HG03095 (cell line): ENCODE measurements around the gene MINK1.
"Not testable (repeated sequence)": the region's sequence is repeated elsewhere in the genome, so short reads cannot be mapped to it uniquely, and the experiment has no call there.

Experiments
- ATAC-seq: cut with Tn5 transposase; IDR thresholded peaks from one replicate; pipeline ENCODE4 v1.9.1; 2021; ENCODE audit warnings: moderate library complexity; ENCODE audit not compliant: unreplicated experiment

MINK1 gene

DNA sequence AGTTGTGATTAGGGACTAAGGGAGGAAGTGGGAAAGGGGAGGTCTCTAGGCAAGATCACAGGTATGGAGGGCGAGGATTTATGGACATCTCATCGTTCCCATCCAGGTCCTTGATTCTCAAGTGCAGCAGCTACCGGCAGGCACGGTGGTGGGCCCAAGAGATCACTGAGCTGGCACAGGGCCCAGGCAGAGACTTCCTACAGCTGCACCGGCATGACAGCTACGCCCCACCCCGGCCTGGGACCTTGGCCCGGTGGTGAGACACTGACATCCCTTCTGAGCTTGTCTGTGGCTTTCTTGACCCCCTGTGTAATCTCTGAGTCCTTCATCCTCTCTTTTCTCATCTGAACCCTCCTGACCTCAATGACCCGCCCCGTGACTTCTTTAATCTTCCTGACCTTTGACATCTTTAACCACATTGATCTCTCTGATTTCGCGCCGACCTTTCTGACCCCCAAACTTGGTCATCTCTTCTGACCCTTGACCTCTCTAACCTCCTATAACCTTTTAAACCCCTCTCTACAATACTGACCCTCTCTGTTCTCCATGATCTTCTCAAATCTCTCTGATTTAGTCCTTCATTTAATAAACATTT lies 22.3 kb upstream of the MINK1 start:
- ATAC-seq, result no peak

DNA sequence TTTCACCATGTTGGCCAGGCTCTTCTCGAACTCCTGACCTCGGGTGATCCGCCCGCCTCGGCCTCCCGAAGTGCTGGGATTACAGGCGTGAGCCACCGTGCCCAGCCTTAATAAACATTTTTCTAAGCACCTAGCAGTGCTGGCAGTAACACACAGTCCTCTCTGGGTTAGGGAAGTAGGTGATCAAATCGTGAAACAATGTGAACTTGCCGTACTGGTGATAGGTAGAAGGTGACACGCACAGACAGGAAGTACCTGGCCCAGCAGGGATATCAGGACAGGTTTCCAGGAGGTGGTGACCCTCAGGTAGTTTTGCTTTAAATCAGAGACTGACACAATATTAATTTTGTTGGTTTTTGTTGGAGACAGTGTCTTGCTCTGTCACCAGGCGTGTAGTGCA lies 21.7 kb upstream of the MINK1 start:
- ATAC-seq, result no peak

DNA sequence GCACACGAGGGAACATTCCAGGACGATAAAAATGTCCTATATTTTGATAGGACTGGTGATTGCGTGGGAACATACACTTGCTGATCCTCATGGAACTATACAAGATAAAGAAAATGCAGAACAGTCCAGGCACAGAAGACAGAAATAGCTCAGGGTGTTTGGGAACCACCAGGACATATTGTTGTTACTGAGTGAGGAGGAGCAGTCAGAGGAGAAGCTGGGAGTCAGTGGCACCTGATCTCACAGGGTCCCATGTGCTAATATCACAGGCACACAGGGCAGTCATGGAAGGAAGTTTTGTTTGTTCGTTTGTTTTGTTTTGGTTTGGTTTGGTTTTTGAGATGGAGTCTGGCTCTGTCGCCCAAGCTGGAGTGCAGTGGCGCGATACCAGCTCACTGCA lies 20.4 kb upstream of the MINK1 start:
- ATAC-seq, result no peak

DNA sequence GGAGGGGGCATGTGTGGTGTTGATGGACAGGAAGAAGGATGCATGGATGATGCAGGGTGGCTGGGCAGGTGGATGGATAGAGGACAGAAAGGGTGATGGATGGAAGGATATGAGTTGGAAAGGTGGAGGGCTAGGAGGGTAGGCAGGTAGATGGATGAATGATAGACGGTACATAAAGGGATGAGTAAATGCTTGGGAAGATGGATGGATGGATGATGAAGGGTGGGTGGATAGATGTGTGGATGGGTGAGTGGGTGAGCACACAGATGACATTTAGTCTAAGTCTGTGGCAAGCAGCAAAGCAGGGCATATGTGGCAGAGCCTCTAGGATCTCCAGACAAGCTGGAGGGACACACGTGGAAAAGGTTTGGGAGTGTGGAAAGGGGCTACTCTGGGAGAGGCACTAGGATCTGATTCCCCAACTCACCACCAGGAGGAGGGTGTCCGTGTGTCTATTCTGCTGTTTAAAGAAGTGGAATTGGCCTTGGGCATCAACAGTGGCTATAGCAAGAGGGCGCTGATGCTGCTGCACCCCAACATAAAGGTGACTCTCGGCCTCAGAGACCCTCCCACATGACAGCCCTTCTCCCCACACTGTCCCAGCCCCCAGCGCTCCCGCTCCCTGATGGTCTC lies 18.0 kb upstream of the MINK1 start:
- ATAC-seq, result no peak

DNA sequence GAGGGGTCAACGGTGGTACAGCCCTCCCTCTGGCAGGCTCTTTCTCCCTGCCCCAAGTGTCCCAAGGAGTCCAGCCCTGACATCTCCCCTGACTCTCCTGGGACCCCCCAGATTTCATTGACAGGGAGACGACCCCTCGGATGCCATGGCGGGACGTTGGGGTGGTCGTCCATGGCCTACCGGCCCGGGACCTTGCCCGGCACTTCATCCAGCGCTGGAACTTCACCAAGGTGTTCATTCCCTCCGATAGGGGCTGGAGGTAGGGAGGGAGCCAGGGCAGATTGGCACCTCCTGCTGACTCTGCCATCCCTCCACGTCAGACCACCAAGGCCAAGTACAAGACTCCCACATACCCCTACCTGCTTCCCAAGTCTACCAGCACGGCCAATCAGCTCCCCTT lies 16.3 kb upstream of the MINK1 start:
- ATAC-seq, result no peak

DNA sequence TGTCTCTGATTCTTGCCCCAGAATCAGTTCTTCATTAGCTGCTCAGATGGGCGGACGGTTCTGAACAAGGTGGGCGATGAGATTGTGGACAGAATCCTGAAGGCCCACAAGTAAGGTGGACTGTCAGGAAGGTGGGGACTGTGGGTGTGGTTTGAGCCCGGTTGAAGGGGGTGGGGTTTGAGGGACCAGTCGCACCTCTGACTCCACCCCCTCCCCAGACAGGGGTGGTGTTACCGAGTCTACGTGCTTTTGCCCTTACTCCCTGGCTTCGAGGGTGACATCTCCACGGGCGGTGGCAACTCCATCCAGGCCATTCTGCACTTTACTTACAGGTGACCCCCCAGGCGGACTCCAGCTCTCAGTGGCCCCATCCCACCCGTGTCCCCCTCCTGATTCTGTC lies 14.9 kb upstream of the MINK1 start:
- ATAC-seq, result no peak

DNA sequence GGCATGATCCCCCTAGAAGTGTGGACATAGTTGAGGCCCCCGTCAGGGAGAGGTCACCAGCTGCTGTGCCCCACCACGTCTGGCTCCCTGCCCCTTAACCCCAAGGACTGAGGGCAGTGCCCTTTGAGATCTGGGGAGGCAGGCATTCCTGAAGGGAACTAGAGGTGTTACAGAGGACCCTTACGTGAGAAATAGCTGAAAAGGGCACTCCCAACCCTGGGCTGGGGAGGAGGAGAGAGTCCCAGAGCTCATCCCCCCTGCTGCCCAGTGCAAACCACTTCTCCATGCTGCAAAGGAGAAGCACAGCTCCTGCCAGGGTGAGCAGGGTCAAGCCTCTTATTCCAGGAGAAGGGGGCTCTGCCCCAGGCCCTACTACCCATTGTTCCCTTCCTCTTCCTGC lies 10.3 kb upstream of the MINK1 start:
- no peak for ATAC-seq

DNA sequence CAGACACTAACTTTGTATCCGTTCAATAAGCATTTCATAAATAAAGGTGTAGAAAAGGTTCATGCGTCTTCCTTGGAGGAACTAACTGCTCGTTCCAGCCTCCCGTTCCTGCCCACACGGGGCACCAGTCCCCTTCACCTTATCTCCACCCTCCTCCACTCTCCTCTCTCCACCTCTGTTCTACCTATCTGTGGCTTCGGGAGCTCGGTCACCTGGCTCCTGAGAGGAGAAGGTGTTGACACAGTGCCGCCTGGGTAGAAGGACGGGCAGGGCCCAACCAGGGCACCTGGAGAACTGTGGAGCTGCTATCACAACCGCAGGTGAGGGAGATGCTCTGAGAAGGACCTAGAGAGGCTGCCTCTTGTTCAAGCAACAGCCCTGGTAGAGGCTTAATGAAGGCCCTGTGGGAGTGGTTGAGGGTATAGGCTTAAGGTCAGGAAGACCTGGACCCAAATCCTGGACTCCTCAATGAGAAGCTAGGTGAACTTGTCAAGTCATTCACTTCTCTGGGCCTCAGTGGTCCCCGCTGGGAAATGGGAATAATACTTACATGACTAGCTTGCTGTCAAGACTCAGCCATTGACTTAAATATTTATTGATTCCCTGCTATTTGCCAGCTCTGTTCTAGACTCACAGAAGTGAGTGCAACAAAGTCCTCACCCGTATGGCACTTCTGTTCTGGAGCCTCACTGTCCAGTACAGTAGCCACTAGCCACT lies 9.6 kb upstream of the MINK1 start:
- no peak for ATAC-seq

DNA sequence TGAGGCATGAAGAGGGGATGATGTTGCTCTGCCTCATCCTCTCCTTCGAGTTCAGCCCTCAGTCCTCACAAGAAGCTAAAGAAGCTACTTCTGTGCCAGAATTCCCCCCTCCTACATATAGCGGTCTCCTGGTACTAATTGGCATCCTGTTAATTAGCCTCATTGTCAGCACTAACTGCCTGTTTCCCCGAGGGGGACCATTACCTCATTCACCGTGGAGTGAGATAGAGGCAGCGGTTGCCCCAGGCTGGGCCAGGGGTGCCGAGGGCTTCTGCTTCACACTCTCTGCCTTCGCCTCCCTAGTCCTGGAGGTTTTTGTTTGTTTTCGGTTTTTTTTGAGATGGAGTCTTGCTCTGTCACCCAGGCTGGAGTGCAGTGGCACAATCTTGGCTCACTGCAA lies 5.7 kb upstream of the MINK1 start:
- ATAC-seq, result no peak

- ATAC-seq, result not testable (repeated sequence)
These were observed 337 bp upstream of the MINK1 start for GRCh38 chr17:4832829-4833177.

DNA sequence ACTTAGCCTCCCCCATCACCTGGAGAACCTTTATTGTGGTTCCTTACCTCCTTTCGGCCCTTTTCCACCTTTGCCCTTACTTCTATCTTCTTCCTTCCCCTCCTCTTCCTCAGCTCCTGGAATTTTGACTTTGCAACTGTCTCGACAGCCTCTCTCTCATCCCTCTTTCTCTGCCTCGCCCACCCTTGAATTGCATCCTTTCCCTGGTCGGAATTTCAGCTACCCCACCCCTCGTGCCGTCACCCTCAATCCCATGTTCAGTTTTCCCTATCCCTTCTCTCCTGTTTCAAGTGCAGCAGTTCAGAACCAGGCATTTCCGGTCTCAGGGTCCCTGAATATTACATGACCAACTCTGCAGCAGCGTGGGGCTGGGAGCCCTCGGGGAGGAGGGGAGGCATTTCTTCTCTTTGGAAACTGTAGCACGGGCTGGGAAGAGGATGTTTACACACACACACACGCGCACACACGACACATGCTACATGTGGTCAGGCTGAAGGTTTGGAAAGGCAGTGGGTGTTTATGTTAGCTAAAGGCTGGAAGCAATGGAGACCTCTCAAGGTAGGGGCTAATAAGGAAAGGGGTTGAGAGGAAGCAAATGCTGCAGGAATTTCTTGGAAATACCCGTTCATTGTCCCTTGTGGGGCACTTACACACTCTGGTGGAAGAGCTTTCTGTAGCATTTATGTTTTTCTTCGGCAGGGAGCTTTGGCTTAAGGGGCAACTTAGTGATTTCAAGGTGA lies 971 bp downstream of the MINK1 start:
- ATAC-seq, result no peak

- no peak for ATAC-seq
These were observed 1.5 kb downstream of the MINK1 start for GRCh38 chr17:4834681-4835020.

DNA sequence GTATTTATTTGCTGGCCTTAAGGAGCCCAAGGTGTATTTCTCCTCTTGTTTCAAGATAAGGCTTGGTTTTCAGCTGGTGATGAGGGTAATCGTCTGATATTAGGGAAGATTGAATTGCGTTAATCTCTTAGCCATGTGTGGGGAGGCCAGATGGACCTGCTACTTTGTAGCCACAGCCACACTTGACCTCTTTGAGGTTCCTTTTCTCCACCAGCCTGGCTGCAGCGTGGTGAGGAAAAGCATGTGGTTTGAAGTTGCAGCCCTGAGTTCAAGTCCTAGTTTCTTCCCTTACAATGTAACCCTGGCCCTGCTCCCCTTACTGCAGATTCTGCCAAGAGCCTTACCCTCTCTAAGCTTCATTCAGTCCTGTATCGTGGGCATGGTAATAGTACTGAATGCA lies 3.1 kb downstream of the MINK1 start:
- ATAC-seq, result no peak

DNA sequence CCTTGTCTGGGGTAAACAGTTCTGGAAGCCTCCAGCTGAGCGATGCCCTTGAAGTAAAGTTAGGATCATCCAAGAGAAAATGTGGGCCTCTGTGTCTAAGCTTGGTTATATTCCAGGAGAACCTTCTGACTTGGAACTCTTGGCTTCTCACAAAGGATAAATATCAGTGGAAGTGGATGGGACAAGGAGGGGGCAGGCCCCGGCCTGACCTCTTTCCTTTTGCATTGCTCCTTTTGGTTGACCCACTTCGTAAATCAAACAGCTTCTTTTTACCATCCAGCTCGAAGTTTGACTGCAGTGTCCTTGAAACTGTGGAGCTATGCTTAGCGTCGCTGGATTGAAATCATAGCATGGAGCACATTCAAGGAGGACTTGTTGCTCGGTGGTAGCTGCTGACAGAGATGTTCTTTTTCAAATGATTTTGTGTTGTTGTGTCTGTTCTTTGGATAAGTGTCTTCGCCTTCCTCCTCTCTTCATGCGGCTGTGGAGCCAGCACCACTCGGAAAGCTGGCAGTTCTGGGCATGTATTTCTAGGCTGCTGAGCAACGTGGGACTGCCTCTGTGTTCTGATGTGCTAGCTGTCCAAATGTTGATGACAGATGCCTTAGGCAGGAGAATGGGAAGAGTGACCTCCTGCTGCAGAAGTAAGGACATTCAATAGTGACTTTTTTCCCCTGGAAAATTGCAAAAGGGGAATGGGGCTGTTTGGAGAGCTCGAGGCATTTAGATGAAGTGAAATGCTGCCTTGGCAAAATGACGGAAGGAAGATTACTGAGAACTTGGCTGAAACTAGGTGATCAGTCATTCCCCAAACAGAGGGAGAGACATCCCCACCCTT lies 4.5 kb downstream of the MINK1 start:
- ATAC-seq, result no peak

DNA sequence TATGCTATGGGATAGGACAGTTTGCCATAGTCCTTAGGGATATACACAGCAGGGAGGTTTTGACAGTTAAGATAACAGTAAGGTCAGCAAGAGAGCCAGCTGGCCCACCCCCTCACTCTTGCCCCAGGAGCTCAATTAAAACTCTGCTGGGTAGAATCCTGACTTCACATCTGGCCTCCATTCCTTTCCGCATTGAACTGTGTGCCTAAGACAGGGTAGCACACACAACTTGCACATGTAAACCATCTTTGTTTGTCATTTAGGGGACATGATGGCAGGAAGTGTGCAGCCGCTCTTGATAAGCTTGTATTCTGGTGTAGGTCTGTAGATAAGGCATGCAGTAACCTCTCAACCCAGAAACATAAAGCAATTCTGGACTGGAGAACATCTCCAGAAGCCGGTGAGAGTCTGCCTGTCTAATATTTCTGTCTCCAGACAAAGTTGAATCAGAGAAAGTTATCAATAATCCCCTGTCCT lies 5.2 kb downstream of the MINK1 start:
- no peak for ATAC-seq

- no peak for ATAC-seq
These were observed 6.1 kb downstream of the MINK1 start for GRCh38 chr17:4839221-4839620.

DNA sequence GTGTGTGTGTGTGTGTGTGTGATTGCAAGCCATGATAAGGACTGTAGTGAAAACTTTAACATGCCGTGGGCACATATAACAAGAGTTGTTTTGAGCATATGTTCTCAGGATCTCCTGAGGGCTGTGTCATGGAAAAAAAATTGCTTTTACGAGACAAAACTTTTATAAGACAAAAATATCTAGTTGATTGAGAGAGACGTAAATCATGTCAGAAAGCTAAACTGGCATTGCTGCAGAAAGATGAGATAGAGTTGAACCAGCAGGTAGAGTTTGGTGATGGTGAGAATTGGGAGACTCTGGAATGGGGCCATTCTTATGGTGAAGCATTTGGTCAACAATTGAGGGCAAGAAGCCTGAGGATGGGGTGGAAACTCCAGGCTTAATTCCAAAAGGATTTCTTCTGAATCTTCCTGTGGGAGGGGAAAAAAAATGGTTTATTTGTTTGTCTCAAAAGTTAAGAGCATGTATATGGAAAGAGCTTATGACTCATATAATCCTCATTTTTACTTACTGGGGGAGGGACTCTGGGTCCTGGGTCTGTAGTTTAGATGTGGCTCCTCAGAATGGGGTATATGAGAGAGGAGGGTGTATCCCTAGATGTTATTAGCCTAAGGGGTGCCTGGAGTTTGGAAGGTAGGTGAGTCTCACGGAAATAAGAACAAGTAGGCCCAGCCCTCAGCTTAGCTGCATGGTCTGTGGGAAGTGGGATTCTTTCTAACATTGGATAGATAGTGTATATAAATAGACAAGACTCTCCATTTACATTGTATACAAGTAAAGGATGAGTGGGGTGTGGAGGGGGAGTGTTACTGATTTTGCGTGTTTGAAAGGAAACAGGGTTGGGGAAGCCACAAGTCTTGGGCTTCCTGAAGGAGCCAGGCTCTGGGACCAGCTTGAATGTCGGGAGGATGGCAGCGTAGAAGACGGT lies 7.1 kb downstream of the MINK1 start:
- no peak for ATAC-seq

DNA sequence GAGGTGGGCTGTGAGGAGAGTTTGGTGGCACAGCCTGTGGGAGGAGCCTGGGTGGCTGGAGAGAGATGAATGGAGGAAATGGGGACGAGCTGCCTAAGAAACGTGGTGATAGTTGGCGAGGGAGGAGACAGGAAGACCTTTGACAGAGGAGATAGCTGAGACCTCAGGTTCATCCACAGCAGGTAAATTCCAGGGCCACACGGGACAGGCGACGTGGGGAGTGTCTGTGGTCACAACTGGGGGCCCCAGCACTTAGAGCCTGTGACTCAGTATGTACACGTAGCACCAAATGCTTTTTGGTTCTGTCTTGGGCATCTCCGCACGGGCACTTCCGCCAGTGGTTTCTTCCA lies 7.7 kb downstream of the MINK1 start:
- no peak for ATAC-seq

- no peak for ATAC-seq
These were observed 9.2 kb downstream of the MINK1 start for GRCh38 chr17:4842376-4842775.
